DLD1 (cell line): Measurements from ENCODE around the gene BCAS1.

ENCODE experiments used
- in situ Hi-C: cut with HindIII; loops from 2 replicates; pipeline ENCODE4 v1.10.0; 2017; ENCODE audit warnings: low sequenced_read_pairs

BCAS1 gene

GRCh38 chr20:53897884-53898555 is 172.4 kb downstream of the BCAS1 start:
- in situ Hi-C loops = no loop called here

DNA sequence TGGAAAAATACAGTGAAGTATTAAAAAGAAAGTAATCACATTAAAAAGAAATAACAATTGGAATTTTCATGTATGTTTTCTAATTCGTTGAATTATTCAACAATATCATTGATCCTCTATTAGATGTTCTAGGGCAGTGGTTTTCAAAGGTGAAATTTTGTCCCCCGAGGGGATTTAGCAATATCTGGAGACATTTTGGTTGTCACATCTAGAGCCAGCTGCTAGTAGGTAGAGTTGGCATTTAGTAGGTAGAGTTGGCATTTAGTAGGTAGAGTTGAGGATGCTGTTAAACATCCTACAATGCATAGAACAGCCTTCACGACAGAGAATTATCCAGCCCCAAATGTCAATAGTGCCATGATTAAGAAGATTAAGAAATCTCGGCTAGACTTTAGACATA is 173.7 kb downstream of the BCAS1 start:
- in situ Hi-C loops = no loop called here

- in situ Hi-C loops = no loop called here
These were observed 174.4 kb downstream of the BCAS1 start for GRCh38 chr20:53896041-53896440.

- in situ Hi-C loops = no loop called here
These were observed 175.0 kb downstream of the BCAS1 start for GRCh38 chr20:53895385-53895755.

GRCh38 chr20:53894707-53895384 is 175.5 kb downstream of the BCAS1 start:
- in situ Hi-C loops = no loop called here
